Measurements from ENCODE around the gene ZNF92. TPM values are rescaled to one million over a fixed set of nuclear protein-coding genes. Genes with fewer than 3 reads are reported as not detected.

The ZNF92 gene
- total RNA-seq, 1 experiment from 2014 or later, result 5.4 TPM

GRCh38 chr7:65429642-65430343 lies 56.1 kb downstream of the ZNF92 start:
- no peaks in the 10 kb centered on the region for H3K4me1 Mint-ChIP-seq (ENCODE audit: insufficient read depth, unreplicated experiment)
- no peaks in the 10 kb centered on the region for H3K27me3 Mint-ChIP-seq (ENCODE audit: insufficient read depth, unreplicated experiment)
- H3K27ac Mint-ChIP-seq (ENCODE audit: low read depth, unreplicated experiment), result no peak overlapping the region
- intact Hi-C loops (cut with micrococcal nuclease), result no loop called here
- POLR2A ChIA-PET, result no interaction called here
- no TSS peak for BruUV-seq (replicated peaks)
- DNase-seq (ENCODE audit: unreplicated experiment), result no peak
- CTCF ChIA-PET, result no interaction called here
- H3K9me3 Mint-ChIP-seq (ENCODE audit: unreplicated experiment), result peaks cover 14% of the 10 kb centered on the region
- no peaks in the 10 kb centered on the region for H3K36me3 Mint-ChIP-seq (ENCODE audit: insufficient read depth, unreplicated experiment)
- no peak overlapping the region for H3K4me3 Mint-ChIP-seq (ENCODE audit: unreplicated experiment)
- TF ChIP-seq CTCF (IDR thresholded peaks at IDR 0.05; ENCODE audit: unreplicated experiment), result no peak

- intact Hi-C loops (cut with micrococcal nuclease), result no loop called here
- H3K36me3 Mint-ChIP-seq (ENCODE audit: insufficient read depth, unreplicated experiment), result no peaks in the 10 kb centered on the region
- no peak for DNase-seq (ENCODE audit: unreplicated experiment)
Measured at GRCh38 chr7:65430344-65431186, 56.9 kb downstream of the ZNF92 start.

GRCh38 chr7:65434307-65434706 lies 60.7 kb downstream of the ZNF92 start:
- no peaks in the 10 kb centered on the region for H3K4me1 Mint-ChIP-seq (ENCODE audit: insufficient read depth, unreplicated experiment)
- no peaks in the 10 kb centered on the region for H3K27me3 Mint-ChIP-seq (ENCODE audit: insufficient read depth, unreplicated experiment)
- intact Hi-C loops (cut with micrococcal nuclease), result no loop called here
- CTCF ChIA-PET, result no interaction called here
- H3K4me3 Mint-ChIP-seq (ENCODE audit: unreplicated experiment), result no peak overlapping the region
- peaks cover 3% of the 10 kb centered on the region for H3K9me3 Mint-ChIP-seq (ENCODE audit: unreplicated experiment)
- no peak for TF ChIP-seq CTCF (IDR thresholded peaks at IDR 0.05; ENCODE audit: unreplicated experiment)
- DNase-seq (ENCODE audit: unreplicated experiment), result no peak
- POLR2A ChIA-PET, result no interaction called here
- no TSS peak for BruUV-seq (replicated peaks)
- H3K36me3 Mint-ChIP-seq (ENCODE audit: insufficient read depth, unreplicated experiment), result no peaks in the 10 kb centered on the region
- H3K27ac Mint-ChIP-seq (ENCODE audit: low read depth, unreplicated experiment), result no peak overlapping the region

More at GRCh38 chr7:65430344-65431186, 56.9 kb downstream of the ZNF92 start:
- H3K4me3 Mint-ChIP-seq (ENCODE audit: unreplicated experiment), result no peak overlapping the region
- ChIA-PET POLR2A (no interaction called here), CTCF (no interaction called here)
- H3K27ac Mint-ChIP-seq (ENCODE audit: low read depth, unreplicated experiment), result no peak overlapping the region
- TF ChIP-seq CTCF (IDR thresholded peaks at IDR 0.05; ENCODE audit: unreplicated experiment), result no peak
- no peaks in the 10 kb centered on the region for H3K27me3 Mint-ChIP-seq (ENCODE audit: insufficient read depth, unreplicated experiment)
- no peaks in the 10 kb centered on the region for H3K4me1 Mint-ChIP-seq (ENCODE audit: insufficient read depth, unreplicated experiment)
- no TSS peak for BruUV-seq (replicated peaks)
- peaks cover 14% of the 10 kb centered on the region for H3K9me3 Mint-ChIP-seq (ENCODE audit: unreplicated experiment)

GRCh38 chr7:65436163-65436562 lies 62.5 kb downstream of the ZNF92 start:
- no peak for DNase-seq (ENCODE audit: unreplicated experiment)
- ChIA-PET CTCF (no interaction called here), POLR2A (no interaction called here)
- Mint-ChIP-seq H3K27me3 (ENCODE audit: insufficient read depth, unreplicated experiment) (no peaks in the 10 kb centered on the region), H3K27ac (ENCODE audit: low read depth, unreplicated experiment) (no peak overlapping the region), H3K36me3 (ENCODE audit: insufficient read depth, unreplicated experiment) (no peaks in the 10 kb centered on the region), H3K4me3 (ENCODE audit: unreplicated experiment) (no peak overlapping the region), H3K4me1 (ENCODE audit: insufficient read depth, unreplicated experiment) (no peaks in the 10 kb centered on the region), H3K9me3 (ENCODE audit: unreplicated experiment) (no peaks in the 10 kb centered on the region)
- intact Hi-C loops (cut with micrococcal nuclease), result no loop called here
- TF ChIP-seq CTCF (IDR thresholded peaks at IDR 0.05; ENCODE audit: unreplicated experiment), result no peak
- no TSS peak for BruUV-seq (replicated peaks)
